WTC11 (cell line): Measurements from ENCODE around the gene CEBPE.

ENCODE experiments used
- CBFB ChIP-seq: sonication (generic); formaldehyde crosslinking; IDR thresholded peaks from 2 replicates; pipeline ENCODE4 v1.8.1; 2022; ENCODE audit warnings: mild to moderate bottlenecking, low read depth, missing genetic modification reagents
- CTCF ChIP-seq: fragments of 200-600 bp; IDR thresholded peaks from 2 replicates; pipeline ENCODE4 v1.8.0; 2022; ENCODE audit warnings: antibody characterized with exemption
- EMX1 ChIP-seq: fragments of 250-450 bp; sonication (Bioruptor Pico); IDR thresholded peaks from 2 replicates; pipeline ENCODE4 v1.8.0; 2021; ENCODE audit warnings: mild to moderate bottlenecking
- NFYB ChIP-seq: sonication (generic); formaldehyde crosslinking; conservative IDR thresholded peaks from 2 replicates; pipeline ENCODE4 v1.8.0; 2022; ENCODE audit warnings: low read depth, missing genetic modification reagents
- PRDM15 ChIP-seq: sonication (generic); formaldehyde crosslinking; IDR thresholded peaks from 2 replicates; pipeline ENCODE4 v1.8.0; 2022; ENCODE audit warnings: missing genetic modification reagents
- USF1 ChIP-seq: sonication (generic); formaldehyde crosslinking; IDR thresholded peaks from 2 replicates; pipeline ENCODE4 v1.8.0; 2022; ENCODE audit warnings: mild to moderate bottlenecking, missing genetic modification reagents
- ZNF263 ChIP-seq: sonication (generic); formaldehyde crosslinking; IDR thresholded peaks from 2 replicates; pipeline ENCODE4 v1.8.1; 2022; ENCODE audit warnings: low read depth, mild to moderate bottlenecking, moderate library complexity, missing genetic modification reagents
- TF ChIP-seq, protein P1 (sequence below): sonication (generic); formaldehyde crosslinking; IDR thresholded peaks from 2 replicates; pipeline ENCODE4 v1.8.1; 2023; ENCODE audit warnings: mild to moderate bottlenecking, missing genetic modification reagents, borderline replicate concordance

GRCh38 chr14:23101986-23102625, 16.9 kb downstream of the CEBPE start:
- no peak for TF ChIP-seq CTCF
- no peak for TF ChIP-seq PRDM15
- no peak for TF ChIP-seq EMX1 (CRISPR knock-in tag)
- no peak for TF ChIP-seq ZNF263 (CRISPR knock-in tag)
- no peak for TF ChIP-seq USF1
- TF ChIP-seq CBFB (CRISPR knock-in tag): no peak
- TF ChIP-seq, protein P1, sequence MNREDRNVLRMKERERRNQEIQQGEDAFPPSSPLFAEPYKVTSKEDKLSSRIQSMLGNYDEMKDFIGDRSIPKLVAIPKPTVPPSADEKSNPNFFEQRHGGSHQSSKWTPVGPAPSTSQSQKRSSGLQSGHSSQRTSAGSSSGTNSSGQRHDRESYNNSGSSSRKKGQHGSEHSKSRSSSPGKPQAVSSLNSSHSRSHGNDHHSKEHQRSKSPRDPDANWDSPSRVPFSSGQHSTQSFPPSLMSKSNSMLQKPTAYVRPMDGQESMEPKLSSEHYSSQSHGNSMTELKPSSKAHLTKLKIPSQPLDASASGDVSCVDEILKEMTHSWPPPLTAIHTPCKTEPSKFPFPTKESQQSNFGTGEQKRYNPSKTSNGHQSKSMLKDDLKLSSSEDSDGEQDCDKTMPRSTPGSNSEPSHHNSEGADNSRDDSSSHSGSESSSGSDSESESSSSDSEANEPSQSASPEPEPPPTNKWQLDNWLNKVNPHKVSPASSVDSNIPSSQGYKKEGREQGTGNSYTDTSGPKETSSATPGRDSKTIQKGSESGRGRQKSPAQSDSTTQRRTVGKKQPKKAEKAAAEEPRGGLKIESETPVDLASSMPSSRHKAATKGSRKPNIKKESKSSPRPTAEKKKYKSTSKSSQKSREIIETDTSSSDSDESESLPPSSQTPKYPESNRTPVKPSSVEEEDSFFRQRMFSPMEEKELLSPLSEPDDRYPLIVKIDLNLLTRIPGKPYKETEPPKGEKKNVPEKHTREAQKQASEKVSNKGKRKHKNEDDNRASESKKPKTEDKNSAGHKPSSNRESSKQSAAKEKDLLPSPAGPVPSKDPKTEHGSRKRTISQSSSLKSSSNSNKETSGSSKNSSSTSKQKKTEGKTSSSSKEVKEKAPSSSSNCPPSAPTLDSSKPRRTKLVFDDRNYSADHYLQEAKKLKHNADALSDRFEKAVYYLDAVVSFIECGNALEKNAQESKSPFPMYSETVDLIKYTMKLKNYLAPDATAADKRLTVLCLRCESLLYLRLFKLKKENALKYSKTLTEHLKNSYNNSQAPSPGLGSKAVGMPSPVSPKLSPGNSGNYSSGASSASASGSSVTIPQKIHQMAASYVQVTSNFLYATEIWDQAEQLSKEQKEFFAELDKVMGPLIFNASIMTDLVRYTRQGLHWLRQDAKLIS (CRISPR knock-in tag): no peak
- no peak for TF ChIP-seq NFYB (CRISPR knock-in tag)
